Heart left ventricle (tissue), 13 donors: ENCODE data around the gene MLST8.

Experiments used
- CTCF ChIP-seq, 12 donors: fragments of 200-600 bp; sonication (generic) in 4 of 12; IDR thresholded peaks; one replicate each; pipeline versions ENCODE4 v1.5.0 to v1.8.0; 2018 to 2022; ENCODE audit warnings: antibody characterized with exemption in 12 of 12, mild to moderate bottlenecking in 5 of 12
- POLR2A ChIP-seq, 2 donors: fragments of 450-650 bp; IDR thresholded peaks; one replicate each; pipeline ENCODE4 v1.6.1; 2017; ENCODE audit warnings: antibody characterized with exemption in 2 of 2, mild to moderate bottlenecking in 2 of 2, moderate library complexity in 2 of 2
- donor health status: ischemic (EF 13 %, LVEDD 7.1; RV severe dilation, severe dysfunction).
- donor health status: DM: no; HTN: yes; CAD: no.
- donor health status: DM: no; HTN: no; CAD: no.
- donor health status: ischemic (EF 25% LVEDD 6.9; RV normal size, moderate dysfunction).
- donor health status: ischemic (EF 25% LVEDD 5.7; RV mildly dilated, moderate dysfunction).
- donor health status: ischemic (EF 35%, LVEDD 5.7; RV mildly dilated, moderate dysfunction).
- donor health status: nonischemic (EF 11% LVEDD 7.7; RV severe dilation, severe dysfunction).
- donor health status: DM: yes; HTN: yes; CAD: no.
- donor health status: PGD.
- donor health status: ischemic (EF 29% LVEDD 5.4; RV normal size, mild dysfunction).
- donor health status: nonischemic (EF 23%, LVEDD 6.1; RV moderate dilation, normal function).

DNA sequence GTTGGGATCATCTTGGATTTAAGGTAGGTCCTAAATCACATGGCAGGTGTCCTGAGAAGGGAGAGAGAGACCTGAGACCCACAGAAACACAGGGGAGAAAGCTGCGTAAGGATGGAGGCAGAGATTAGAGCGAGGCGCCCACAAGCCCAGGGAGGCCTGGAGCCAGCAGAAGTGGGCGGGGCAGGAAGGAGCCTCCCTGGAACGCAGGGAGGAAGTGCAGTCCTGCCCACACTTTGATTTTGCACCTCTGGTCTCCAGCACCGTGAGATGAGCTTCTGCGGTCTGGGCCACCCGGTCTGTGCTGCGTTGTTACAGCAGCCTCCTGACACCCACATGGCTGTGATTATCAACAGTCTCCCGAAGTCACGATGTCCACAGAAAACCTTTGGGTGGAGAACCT lies 37.3 kb downstream of the MLST8 start:
- TF ChIP-seq CTCF (IDR thresholded peaks at IDR 0.05) (no peak), POLR2A (IDR thresholded peaks at IDR 0.05) (no peak)
